ENCODE results near the gene ERV3-1.
"Not testable (repeated sequence)": the region's sequence is repeated elsewhere in the genome, so short reads cannot be mapped to it uniquely, and the experiment has no call there.

Gene ERV3-1, protein sequence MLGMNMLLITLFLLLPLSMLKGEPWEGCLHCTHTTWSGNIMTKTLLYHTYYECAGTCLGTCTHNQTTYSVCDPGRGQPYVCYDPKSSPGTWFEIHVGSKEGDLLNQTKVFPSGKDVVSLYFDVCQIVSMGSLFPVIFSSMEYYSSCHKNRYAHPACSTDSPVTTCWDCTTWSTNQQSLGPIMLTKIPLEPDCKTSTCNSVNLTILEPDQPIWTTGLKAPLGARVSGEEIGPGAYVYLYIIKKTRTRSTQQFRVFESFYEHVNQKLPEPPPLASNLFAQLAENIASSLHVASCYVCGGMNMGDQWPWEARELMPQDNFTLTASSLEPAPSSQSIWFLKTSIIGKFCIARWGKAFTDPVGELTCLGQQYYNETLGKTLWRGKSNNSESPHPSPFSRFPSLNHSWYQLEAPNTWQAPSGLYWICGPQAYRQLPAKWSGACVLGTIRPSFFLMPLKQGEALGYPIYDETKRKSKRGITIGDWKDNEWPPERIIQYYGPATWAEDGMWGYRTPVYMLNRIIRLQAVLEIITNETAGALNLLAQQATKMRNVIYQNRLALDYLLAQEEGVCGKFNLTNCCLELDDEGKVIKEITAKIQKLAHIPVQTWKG

DNA sequence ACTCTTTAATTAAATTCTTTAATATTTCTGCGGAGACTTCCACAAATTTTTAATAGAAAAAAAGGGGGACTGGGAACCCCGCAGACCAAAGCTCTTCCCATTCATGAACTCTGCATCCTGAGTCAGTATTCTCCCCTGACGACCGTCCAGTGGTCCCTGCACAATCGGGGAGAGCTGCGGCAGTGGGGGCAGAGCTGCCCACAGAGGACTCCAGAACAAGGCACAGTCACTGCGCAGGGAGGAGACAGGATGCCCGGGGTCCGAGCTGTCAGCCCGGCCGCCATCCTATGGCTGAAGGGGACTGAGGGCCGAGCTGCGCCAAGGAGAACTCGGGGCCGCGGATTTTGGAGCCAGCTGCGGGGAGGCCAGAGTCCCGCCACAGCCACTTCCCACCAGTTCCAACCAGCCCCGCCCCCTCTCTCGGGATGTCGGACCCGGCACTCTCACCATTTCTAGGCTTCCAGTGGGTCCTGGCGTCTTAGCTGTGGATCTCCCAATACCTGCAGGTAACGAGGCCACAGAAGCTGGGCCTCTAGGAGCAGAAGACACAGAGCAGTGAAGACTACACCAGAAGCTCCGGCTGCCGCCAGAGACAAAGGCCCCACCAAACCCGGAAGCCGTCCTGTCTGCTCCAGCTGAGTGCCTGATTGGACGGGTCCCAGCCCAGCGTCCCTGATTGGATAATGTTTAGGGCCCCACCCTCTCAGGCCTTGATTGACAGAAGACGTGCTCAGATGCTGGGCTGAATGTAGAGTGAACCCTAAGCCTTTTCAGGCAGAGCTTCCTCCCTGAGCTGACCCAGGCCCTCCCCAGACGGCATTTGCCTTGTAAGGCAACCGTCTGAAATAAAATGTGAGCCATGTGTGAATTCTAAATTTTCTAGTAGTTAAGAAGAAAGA lies at the start of gene ERV3-1:
ERV3-1 (minus strand) TSS at position 594 of the 899 bp plus-strand sequence. CDS start 13,661 bp downstream, outside the sequence.
- no peaks in the 10 kb centered on the region for H3K9me3 ChIP-seq (ENCODE audit: control insufficient read depth, low read depth, low read length)
- H3K4me1 ChIP-seq (ENCODE audit: control insufficient read depth, low read depth, low read length): peaks cover 4% of the 10 kb centered on the region
- H3K9ac ChIP-seq (ENCODE audit: low read length): peak within 1 kb of the TSS; percentile 91
- peak within 1 kb of the TSS; percentile 81 for H3K4me3 ChIP-seq (ENCODE audit: low read length)
- H3K27me3 ChIP-seq (ENCODE audit: control insufficient read depth, insufficient read depth, low read length): no peaks in the 10 kb centered on the region
- no peaks in the 10 kb centered on the region for H3K36me3 ChIP-seq (ENCODE audit: control insufficient read depth, low read depth, low read length)
- peak within 1 kb of the TSS; percentile 53 for H3K27ac ChIP-seq (ENCODE audit: low read length)

DNA sequence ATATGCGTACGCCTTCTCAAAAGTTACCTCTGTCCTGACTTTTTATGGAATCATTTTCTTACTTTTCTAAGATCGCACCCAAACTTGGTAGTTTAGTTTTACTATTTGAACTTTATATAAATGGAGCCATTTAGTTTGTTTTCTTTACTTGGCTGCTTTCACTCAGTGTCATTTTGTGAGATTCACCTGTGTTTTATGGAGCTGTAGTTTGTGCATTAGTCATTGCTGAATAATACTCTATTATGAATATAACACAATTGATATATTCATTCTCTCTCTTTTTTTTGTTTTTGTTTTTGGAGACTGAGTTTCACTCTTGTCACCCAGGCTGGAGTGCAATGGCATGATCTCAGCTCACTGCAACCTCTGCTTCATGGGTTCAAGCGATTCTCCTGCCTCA lies 49.3 kb upstream of the ERV3-1 start:
- H3K36me3 ChIP-seq (ENCODE audit: control insufficient read depth, low read depth, low read length); H3K27ac ChIP-seq (ENCODE audit: low read length); H3K9me3 ChIP-seq (ENCODE audit: control insufficient read depth, low read depth, low read length); H3K27me3 ChIP-seq (ENCODE audit: control insufficient read depth, insufficient read depth, low read length); H3K9ac ChIP-seq (ENCODE audit: low read length); H3K4me1 ChIP-seq (ENCODE audit: control insufficient read depth, low read depth, low read length); H3K4me3 ChIP-seq (ENCODE audit: low read length): not testable (repeated sequence)

DNA sequence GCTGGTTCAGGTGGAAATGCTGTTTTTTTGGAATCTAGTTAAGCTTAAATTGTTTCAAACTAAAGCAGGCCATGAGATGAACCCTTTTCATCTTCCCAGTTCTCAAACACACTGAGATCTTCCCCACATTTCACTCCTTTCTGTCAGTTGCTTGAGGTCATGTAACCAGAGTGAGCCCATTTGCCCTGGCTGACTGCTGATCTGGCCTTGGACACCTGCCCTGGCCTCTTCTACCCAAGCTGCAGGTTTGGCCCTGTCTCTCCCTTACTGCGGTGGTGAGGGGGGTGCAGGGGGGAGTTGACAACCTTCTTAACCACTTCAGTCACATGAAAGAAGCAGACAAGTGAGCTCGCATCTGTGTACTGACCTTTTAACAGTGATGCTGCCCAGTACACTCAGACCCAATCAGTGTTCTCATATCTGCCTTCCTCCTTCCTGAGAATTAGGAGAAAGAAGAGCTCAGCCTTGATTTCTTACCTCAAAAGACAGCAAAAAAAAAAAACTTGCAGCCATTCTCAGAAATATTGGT lies 48.0 kb upstream of the ERV3-1 start:
- H3K4me1 ChIP-seq (ENCODE audit: control insufficient read depth, low read depth, low read length); H3K36me3 ChIP-seq (ENCODE audit: control insufficient read depth, low read depth, low read length); H3K9ac ChIP-seq (ENCODE audit: low read length); H3K27ac ChIP-seq (ENCODE audit: low read length); H3K4me3 ChIP-seq (ENCODE audit: low read length); H3K27me3 ChIP-seq (ENCODE audit: control insufficient read depth, insufficient read depth, low read length); H3K9me3 ChIP-seq (ENCODE audit: control insufficient read depth, low read depth, low read length): not testable (repeated sequence)

DNA sequence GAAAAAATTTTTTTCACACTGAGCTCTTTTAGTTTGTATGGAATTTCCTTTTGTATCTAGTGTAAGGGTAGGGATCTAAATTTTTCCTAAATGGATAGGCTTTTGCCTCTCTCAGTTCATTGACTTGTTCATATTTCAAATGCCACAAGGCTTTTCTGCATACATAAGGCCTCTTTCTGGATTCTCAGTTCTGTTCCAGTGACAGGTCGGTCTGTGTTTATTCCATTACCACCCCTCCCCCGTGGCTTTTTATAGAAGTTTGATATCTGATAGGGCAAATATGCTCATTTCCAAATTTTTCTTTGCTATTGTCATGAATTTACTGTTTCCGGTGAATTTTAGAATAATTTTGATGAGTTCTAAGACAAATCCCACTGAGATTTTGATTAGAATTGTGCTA lies 45.2 kb upstream of the ERV3-1 start:
- not testable (repeated sequence) for H3K4me1 ChIP-seq (ENCODE audit: control insufficient read depth, low read depth, low read length); H3K9ac ChIP-seq (ENCODE audit: low read length); H3K27me3 ChIP-seq (ENCODE audit: control insufficient read depth, insufficient read depth, low read length); H3K9me3 ChIP-seq (ENCODE audit: control insufficient read depth, low read depth, low read length); H3K36me3 ChIP-seq (ENCODE audit: control insufficient read depth, low read depth, low read length); H3K27ac ChIP-seq (ENCODE audit: low read length); H3K4me3 ChIP-seq (ENCODE audit: low read length)

DNA sequence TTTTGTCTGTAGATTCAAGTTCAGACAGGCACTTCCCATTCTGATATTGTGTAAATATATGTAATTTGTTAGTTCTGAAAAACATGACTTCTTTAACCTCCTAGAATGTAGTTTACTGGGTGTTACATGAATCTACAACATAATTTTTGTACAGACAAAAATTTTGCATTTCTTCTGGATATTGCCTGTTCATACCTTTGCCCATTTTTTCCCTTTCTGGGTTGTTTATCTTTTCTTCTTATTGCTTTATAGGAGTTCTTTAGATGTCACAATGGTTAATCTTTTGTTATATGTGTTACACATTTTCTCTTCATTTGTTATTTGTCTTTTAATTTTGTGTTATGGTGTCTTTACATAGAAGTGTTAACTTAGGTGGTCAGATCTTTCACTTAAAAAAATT lies 44.7 kb upstream of the ERV3-1 start:
- not testable (repeated sequence) for H3K27ac ChIP-seq (ENCODE audit: low read length); H3K27me3 ChIP-seq (ENCODE audit: control insufficient read depth, insufficient read depth, low read length); H3K4me1 ChIP-seq (ENCODE audit: control insufficient read depth, low read depth, low read length); H3K9me3 ChIP-seq (ENCODE audit: control insufficient read depth, low read depth, low read length); H3K4me3 ChIP-seq (ENCODE audit: low read length); H3K36me3 ChIP-seq (ENCODE audit: control insufficient read depth, low read depth, low read length); H3K9ac ChIP-seq (ENCODE audit: low read length)

DNA sequence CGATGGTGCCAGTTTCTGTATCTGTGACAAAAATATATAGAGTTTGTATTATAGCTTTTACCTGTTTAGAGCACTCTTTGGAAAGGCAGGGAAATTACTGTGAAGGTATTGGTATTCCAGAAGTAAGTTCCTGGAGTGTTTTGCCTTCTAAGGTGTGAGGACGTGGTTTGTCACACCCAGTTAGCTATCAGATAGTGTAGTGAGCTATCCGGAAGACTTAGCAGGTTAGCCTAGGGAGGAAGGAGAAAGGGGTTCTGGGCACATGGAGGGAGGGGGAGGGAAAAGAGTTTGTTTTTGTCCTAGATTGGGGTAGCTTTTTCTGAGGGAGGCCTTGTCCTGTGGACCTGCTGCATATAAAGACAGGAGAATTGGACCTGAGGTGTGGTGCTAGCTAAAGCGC lies 39.8 kb upstream of the ERV3-1 start:
- H3K9me3 ChIP-seq (ENCODE audit: control insufficient read depth, low read depth, low read length); H3K27me3 ChIP-seq (ENCODE audit: control insufficient read depth, insufficient read depth, low read length); H3K4me3 ChIP-seq (ENCODE audit: low read length); H3K4me1 ChIP-seq (ENCODE audit: control insufficient read depth, low read depth, low read length); H3K9ac ChIP-seq (ENCODE audit: low read length); H3K36me3 ChIP-seq (ENCODE audit: control insufficient read depth, low read depth, low read length); H3K27ac ChIP-seq (ENCODE audit: low read length): not testable (repeated sequence)

DNA sequence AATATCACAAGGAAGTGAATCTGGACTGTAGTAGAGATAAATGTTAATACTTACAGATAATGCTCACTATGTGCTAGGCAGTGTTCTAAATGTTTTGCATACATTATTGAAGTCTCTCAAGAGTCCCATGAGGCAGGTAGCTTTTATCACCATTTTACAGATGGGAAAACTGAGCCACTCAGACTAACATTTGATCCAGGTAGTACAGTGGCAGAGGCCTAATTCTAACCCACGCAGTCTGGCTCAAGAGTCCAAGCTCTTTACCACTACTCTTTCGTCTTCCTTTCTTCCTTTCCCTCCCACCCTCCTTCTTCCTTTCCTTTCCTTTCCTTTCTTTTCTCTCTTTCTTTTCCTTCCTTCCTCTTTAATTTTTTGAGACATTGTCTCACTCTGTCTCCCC lies 39.1 kb upstream of the ERV3-1 start:
- not testable (repeated sequence) for H3K27me3 ChIP-seq (ENCODE audit: control insufficient read depth, insufficient read depth, low read length); H3K36me3 ChIP-seq (ENCODE audit: control insufficient read depth, low read depth, low read length); H3K9ac ChIP-seq (ENCODE audit: low read length); H3K27ac ChIP-seq (ENCODE audit: low read length); H3K4me3 ChIP-seq (ENCODE audit: low read length); H3K4me1 ChIP-seq (ENCODE audit: control insufficient read depth, low read depth, low read length); H3K9me3 ChIP-seq (ENCODE audit: control insufficient read depth, low read depth, low read length)

DNA sequence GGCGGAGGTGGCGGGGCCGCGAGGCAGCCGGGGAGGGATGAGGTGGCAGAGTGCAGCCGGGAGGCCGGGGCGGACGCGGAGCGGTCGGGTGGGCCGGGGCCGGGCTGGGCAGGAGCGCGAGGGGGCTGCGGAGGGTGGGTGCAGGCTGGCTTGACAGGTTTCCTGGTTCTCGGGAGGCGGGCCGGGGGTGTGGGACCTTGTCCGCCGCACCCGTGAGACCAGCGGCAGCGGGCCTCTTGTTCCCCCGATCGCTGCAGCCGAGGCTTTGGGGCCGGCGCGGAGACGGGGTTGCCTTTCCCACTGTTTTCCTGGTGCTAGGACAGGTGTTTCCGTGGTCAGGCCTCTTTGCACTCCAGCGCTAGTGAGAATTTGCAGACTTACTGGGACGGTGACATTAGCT lies 32.3 kb upstream of the ERV3-1 start:
- Histone ChIP-seq H3K9ac (ENCODE audit: low read length) (peak overlapping the region; percentile 62), H3K4me3 (ENCODE audit: low read length) (peak overlapping the region; percentile 84), H3K4me1 (ENCODE audit: control insufficient read depth, low read depth, low read length) (peaks cover 11% of the 10 kb centered on the region)
- not testable (repeated sequence) for H3K9me3 ChIP-seq (ENCODE audit: control insufficient read depth, low read depth, low read length); H3K36me3 ChIP-seq (ENCODE audit: control insufficient read depth, low read depth, low read length); H3K27me3 ChIP-seq (ENCODE audit: control insufficient read depth, insufficient read depth, low read length); H3K27ac ChIP-seq (ENCODE audit: low read length)

DNA sequence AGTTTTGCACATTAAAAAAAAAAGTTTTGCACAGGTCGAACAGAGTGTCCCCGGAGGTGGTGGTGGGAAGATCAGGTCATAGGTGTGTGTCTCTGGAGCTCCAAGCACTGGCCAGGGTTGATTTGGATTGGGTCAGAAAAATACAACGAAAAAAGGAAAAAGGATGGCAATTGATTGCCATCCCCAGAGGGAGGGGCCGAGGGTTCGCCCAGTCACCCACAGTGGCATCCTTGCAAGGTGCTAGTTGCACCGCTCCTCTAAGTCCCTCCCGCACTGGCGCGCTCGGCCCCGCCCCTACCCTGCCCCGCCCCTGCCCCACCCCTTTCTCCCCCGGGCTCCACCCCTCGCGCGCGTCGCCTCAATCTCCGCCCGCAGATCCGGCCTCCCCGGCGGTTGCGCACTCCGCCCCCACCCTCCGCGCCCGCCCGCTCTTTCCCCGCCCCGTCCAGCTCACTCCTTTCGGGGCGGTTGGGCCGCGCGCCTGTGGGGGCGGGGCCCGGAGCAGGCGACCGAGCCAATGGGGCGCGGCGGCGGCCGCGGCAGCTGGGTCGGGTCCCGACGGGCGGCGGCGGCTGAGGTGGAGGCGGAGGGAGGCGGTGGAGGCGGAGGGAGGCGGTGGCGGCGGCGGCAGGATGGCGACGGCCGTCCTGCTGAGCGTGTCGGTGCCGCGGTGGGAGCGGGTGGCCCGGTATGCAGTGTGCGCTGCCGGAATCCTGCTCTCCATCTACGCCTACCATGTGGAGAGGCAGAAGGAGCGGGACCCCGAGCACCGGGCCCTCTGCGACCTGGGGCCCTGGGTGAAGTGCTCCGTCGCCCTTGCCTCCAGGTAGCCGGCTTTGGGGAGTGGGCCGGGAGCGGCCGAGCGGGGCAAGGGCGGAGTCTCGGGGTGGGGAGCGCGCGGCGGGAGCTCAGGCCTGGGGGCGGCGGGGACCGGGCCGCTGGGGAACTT lies 31.5 kb upstream of the ERV3-1 start:
- H3K27ac ChIP-seq (ENCODE audit: low read length): no peak overlapping the region

DNA sequence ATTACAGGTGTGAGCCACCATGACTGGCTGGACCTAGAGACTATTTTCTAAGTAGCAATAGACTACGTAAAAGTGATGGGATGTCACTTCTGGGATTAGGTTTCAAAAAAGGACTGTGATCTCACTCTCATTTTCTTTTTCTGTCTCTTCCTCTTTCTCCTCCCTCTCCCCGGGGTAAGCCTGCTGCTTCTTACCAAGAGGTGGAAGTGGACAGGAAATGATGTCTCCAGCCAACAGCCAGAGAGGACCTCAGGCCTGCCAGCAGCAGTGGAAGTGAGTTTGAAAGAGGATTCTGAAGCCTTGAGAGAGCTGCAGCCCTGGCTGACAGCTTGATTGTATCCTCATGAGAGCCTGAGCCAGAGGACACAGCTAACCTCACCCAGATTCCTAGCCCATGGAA lies 30.0 kb upstream of the ERV3-1 start:
- not testable (repeated sequence) for H3K27ac ChIP-seq (ENCODE audit: low read length); H3K36me3 ChIP-seq (ENCODE audit: control insufficient read depth, low read depth, low read length); H3K9ac ChIP-seq (ENCODE audit: low read length); H3K4me3 ChIP-seq (ENCODE audit: low read length); H3K27me3 ChIP-seq (ENCODE audit: control insufficient read depth, insufficient read depth, low read length); H3K9me3 ChIP-seq (ENCODE audit: control insufficient read depth, low read depth, low read length)
- peaks cover 11% of the 10 kb centered on the region for H3K4me1 ChIP-seq (ENCODE audit: control insufficient read depth, low read depth, low read length)

More for the DNA sequence above, 31.5 kb upstream of the ERV3-1 start:
- Histone ChIP-seq H3K4me1 (ENCODE audit: control insufficient read depth, low read depth, low read length) (peaks cover 11% of the 10 kb centered on the region), H3K27me3 (ENCODE audit: control insufficient read depth, insufficient read depth, low read length) (no peaks in the 10 kb centered on the region), H3K36me3 (ENCODE audit: control insufficient read depth, low read depth, low read length) (no peaks in the 10 kb centered on the region), H3K9me3 (ENCODE audit: control insufficient read depth, low read depth, low read length) (no peaks in the 10 kb centered on the region), H3K4me3 (ENCODE audit: low read length) (peak overlapping the region; percentile 55), H3K9ac (ENCODE audit: low read length) (peak overlapping the region; percentile 48)

DNA sequence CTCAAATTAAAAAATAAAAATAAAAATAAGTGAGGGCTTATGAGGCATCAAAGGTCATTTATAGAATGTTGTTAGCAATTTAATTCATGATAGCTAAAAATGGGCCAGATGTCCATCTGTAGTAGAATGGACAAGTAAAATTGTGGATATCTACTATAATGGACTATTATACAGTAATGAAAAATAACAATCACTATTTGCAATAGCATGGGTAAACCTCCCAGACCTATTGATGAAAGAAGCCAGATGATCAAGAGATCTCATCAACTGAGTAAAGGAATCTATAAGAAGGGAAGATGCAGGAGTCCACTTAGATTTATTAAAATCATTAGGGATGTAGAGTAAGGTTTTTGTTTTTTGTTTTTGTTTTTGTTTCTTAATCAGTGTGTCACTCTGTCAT lies 29.0 kb upstream of the ERV3-1 start:
- H3K27ac ChIP-seq (ENCODE audit: low read length); H3K36me3 ChIP-seq (ENCODE audit: control insufficient read depth, low read depth, low read length); H3K27me3 ChIP-seq (ENCODE audit: control insufficient read depth, insufficient read depth, low read length); H3K9me3 ChIP-seq (ENCODE audit: control insufficient read depth, low read depth, low read length); H3K4me3 ChIP-seq (ENCODE audit: low read length); H3K9ac ChIP-seq (ENCODE audit: low read length): not testable (repeated sequence)
- peaks cover 11% of the 10 kb centered on the region for H3K4me1 ChIP-seq (ENCODE audit: control insufficient read depth, low read depth, low read length)

Data from iPS-18a (cell line).